HepG2 (cell line): Measurements from ENCODE around the gene NEK9. TPM values are rescaled to one million over a fixed set of nuclear protein-coding genes. Genes with fewer than 3 reads are reported as not detected.
A peak's percentile ranks its signal among the peaks of the same experiment; 100 is the strongest.

Experiments
- ATAC-seq: fragments of 200-7000 bp; cut with Tn5 transposase; 3 replicates; pipeline ENCODE4 v1.9.1; 2020; ENCODE audit warnings: mild to moderate bottlenecking, moderate library complexity
- BruUV-seq: library from RNA; stranded (reverse); fragments of 400-500 nt; replicated peaks from 2 replicates; lab custom pipeline; 2021; lab: Mats Ljungman, UMichigan
- CTCF ChIA-PET: fragments of 300-600 bp; formaldehyde crosslinking; extraction: SDS; loops from one replicate; lab custom pipeline; 2021; ENCODE audit warnings: low total read pairs, inconsistent platforms, low intra/inter-chr PET ratio; lab: Yijun Ruan, JAX
- POLR2A ChIA-PET: fragments of 350-600 bp; sonication (Branson Sonifier 250); formaldehyde crosslinking; loops from one replicate; lab custom pipeline; 2020; ENCODE audit warnings: antibody characterized with exemption, inconsistent platforms; lab: Yijun Ruan, JAX
- DNase-seq: peaks from one replicate; pipeline ENCODE4 v3.0.0-alpha.2; 2015; ENCODE audit warnings: low spot score
- FAIRE-seq: peaks from 3 replicates; lab custom pipeline; 2011; peaks lifted over from hg19 to GRCh38; lab: Jason Lieb, UNC
- H2AFZ ChIP-seq: one replicate; pipeline ENCODE4 v1.6.1; 2011; ENCODE audit warnings: low read length, inconsistent platforms
- H3K27ac ChIP-seq: fragments of 300-600 bp; 3 replicates; pipeline ENCODE4 v1.8.0; 2011; ENCODE audit warnings: mixed run types, mild to moderate bottlenecking, mixed read lengths, low read length, inconsistent platforms; ENCODE audit not compliant: insufficient read depth; ENCODE audit errors: extremely low read length
- H3K27me3 ChIP-seq, 2 experiments: fragments of 200-600 bp in 1 of 2; 2 replicates in 1 of 2; 3 replicates in 1 of 2; pipeline versions ENCODE4 v1.6.0 to v1.8.0; 2011; ENCODE audit warnings: low read length in 2 of 2, mild to moderate bottlenecking in 2 of 2, moderate library complexity in 2 of 2, inconsistent platforms in 1 of 2; ENCODE audit not compliant: insufficient read depth in 2 of 2, control insufficient read depth in 1 of 2
- H3K36me3 ChIP-seq, 2 experiments: fragments of 200-600 bp in 1 of 2; replicated peaks in 1 of 2; 2 replicates in 1 of 2; 3 replicates in 1 of 2; pipeline versions ENCODE4 v1.5.1 to v1.8.0; 2011; ENCODE audit warnings: low read length in 2 of 2, inconsistent platforms in 1 of 2; ENCODE audit not compliant: insufficient read depth in 2 of 2, control insufficient read depth in 1 of 2
- H3K4me1 ChIP-seq: 2 replicates; pipeline ENCODE4 v1.5.1; 2012; ENCODE audit warnings: low read length, inconsistent platforms; ENCODE audit not compliant: insufficient read depth
- H3K4me2 ChIP-seq: 2 replicates; pipeline ENCODE4 v1.6.0; 2011; ENCODE audit warnings: low read depth, low read length, inconsistent platforms
- H3K4me3 ChIP-seq, 3 experiments: fragments of 200-600 bp in 1 of 3; sonication (generic), shearing (Covaris generic) in 1 of 3; replicated peaks in 1 of 3; 2 replicates each; pipeline ENCODE4 v1.5.1; 2011 to 2016; ENCODE audit warnings: low read length in 3 of 3, inconsistent platforms in 2 of 3, low read depth in 2 of 3, mild to moderate bottlenecking in 2 of 3, control low read depth in 1 of 3, mixed read lengths in 1 of 3; ENCODE audit not compliant: insufficient read depth in 1 of 3
- H3K79me2 ChIP-seq: one replicate; pipeline ENCODE4 v1.6.1; 2011; ENCODE audit warnings: low read length, inconsistent platforms; ENCODE audit not compliant: insufficient read depth
- H3K9ac ChIP-seq: 2 replicates; pipeline ENCODE4 v1.6.0; 2011; ENCODE audit warnings: mild to moderate bottlenecking, low read depth, low read length, inconsistent platforms; ENCODE audit not compliant: insufficient read depth
- H3K9me3 ChIP-seq: 2 replicates; pipeline ENCODE4 v1.5.1; 2012; ENCODE audit warnings: mild to moderate bottlenecking, low read length
- H4K20me1 ChIP-seq: 2 replicates; pipeline ENCODE4 v1.6.0; 2011; ENCODE audit warnings: inconsistent platforms, mild to moderate bottlenecking, low read length, moderate library complexity; ENCODE audit not compliant: insufficient read depth
- CEBPB ChIP-seq: IDR thresholded peaks from 2 replicates; pipeline ENCODE4 v1.6.1; 2011; ENCODE audit warnings: low read depth, low read length, improper control_type of control experiment, borderline replicate concordance
- CEBPG ChIP-seq: IDR thresholded peaks from 2 replicates; pipeline ENCODE4 v1.6.1; 2016
- CTCF ChIP-seq: sonication (generic); formaldehyde crosslinking; IDR thresholded peaks from 2 replicates; pipeline ENCODE4 v1.5.0; 2020; ENCODE audit warnings: mild to moderate bottlenecking, missing genetic modification reagents, moderate library complexity
- FOXC1 ChIP-seq: sonication (generic); formaldehyde crosslinking; IDR thresholded peaks from 2 replicates; pipeline ENCODE4 v1.8.0; 2022; ENCODE audit warnings: mild to moderate bottlenecking, missing genetic modification reagents, borderline replicate concordance
- GATAD2A ChIP-seq: IDR thresholded peaks from 2 replicates; pipeline ENCODE4 v1.6.1; 2016
- MLLT10 ChIP-seq: sonication (generic); formaldehyde crosslinking; IDR thresholded peaks from 2 replicates; pipeline ENCODE4 v1.4.0; 2020; ENCODE audit warnings: missing genetic modification reagents
- MTA1 ChIP-seq: sonication (generic); formaldehyde crosslinking; IDR thresholded peaks from 2 replicates; pipeline ENCODE4 v1.4.0; 2020; ENCODE audit warnings: missing genetic modification reagents, mild to moderate bottlenecking, borderline replicate concordance
- PRPF4 ChIP-seq: fragments of 200-400 bp; formaldehyde crosslinking; IDR thresholded peaks from 2 replicates; pipeline ENCODE4 v1.6.1; 2016; ENCODE audit warnings: low read length, low read depth; ENCODE audit not compliant: poor library complexity, severe bottlenecking
- RNF2 ChIP-seq: fragments of 450-650 bp; conservative IDR thresholded peaks from 2 replicates; pipeline ENCODE4 v1.6.1; 2016; ENCODE audit warnings: low read depth
- SNRNP70 ChIP-seq: fragments of 200-400 bp; formaldehyde crosslinking; IDR thresholded peaks from 2 replicates; pipeline ENCODE4 v1.6.1; 2017; ENCODE audit warnings: mild to moderate bottlenecking, low read depth, low read length, moderate library complexity
- STAG1 ChIP-seq: sonication (generic); formaldehyde crosslinking; IDR thresholded peaks from 2 replicates; pipeline ENCODE4 v1.4.0; 2020; ENCODE audit warnings: missing genetic modification reagents
- YEATS2 ChIP-seq: sonication (generic); formaldehyde crosslinking; IDR thresholded peaks from 2 replicates; pipeline ENCODE4 v1.4.0; 2020; ENCODE audit warnings: missing genetic modification reagents, borderline replicate concordance
- ZNF775 ChIP-seq: sonication (generic); formaldehyde crosslinking; IDR thresholded peaks from 2 replicates; pipeline ENCODE4 v1.4.0; 2020; ENCODE audit warnings: missing genetic modification reagents, mild to moderate bottlenecking, moderate library complexity, borderline replicate concordance
- WGBS: methylation state at CpG from one replicate; pipeline ENCODE4 v1.1.6; 2017; ENCODE audit warnings: low lambda C conversion rate; 5-methylcytosine and 5-hydroxymethylcytosine counted together
- in situ Hi-C: cut with HindIII; loops from 2 replicates; pipeline ENCODE4 v1.10.0; 2017; ENCODE audit warnings: low pct_unique_long_range_greater_than_20kb; ENCODE audit not compliant: extremely low pct_ligation_motif_present
- intact Hi-C: fragments of 100-400 bp; cut with micrococcal nuclease; formaldehyde crosslinking; loops from one replicate; pipeline ENCODE4 v1.10.0; 2022; ENCODE audit not compliant: unreplicated experiment
- polyA plus RNA-seq, 8 experiments: library from polyadenylated mRNA; depleted of rRNA in 3 of 8; stranded (reverse) in 7 of 8; unstranded in 1 of 8; fragments of >200 nt; fragmentation: Illumina TruSeq in 4 of 8; extraction: Trizol in 4 of 8; gene quantifications; 2 replicates each; pipeline versions ENCODE4 v1.2.1 to v1.2.3, GENCODE V29; 2011 to 2016; ENCODE audit warnings: low read depth in 4 of 8, missing spikeins in 1 of 8, mixed read lengths in 1 of 8; ENCODE audit not compliant: insufficient read depth in 1 of 8
- total RNA-seq, 5 experiments: library from RNA; depleted of rRNA; stranded (reverse); fragments of >200 nt; fragmentation: Illumina TruSeq; extraction: Trizol; gene quantifications; 2 replicates each; pipeline ENCODE4 v1.2.3, GENCODE V29; 2016; ENCODE audit warnings: low read depth in 1 of 5
- TF ChIP-seq, protein P1 (sequence below): sonication (generic); formaldehyde crosslinking; IDR thresholded peaks from 2 replicates; pipeline ENCODE4 v1.4.0; 2020; ENCODE audit warnings: missing genetic modification reagents

Gene NEK9
- total and polyA plus RNA-seq, 2 of the 13 experiments (the other 11 are each of a cell fraction or from before 2014, with no cell fraction given), result 16.5 to 27.3 TPM

- Histone ChIP-seq H3K36me3 (peaks cover 2 to 9% of the 10 kb centered on the region in 2 experiments; a peak in 2 of 5 replicates), H3K4me2 (no peak overlapping the region), H3K9me3 (no peaks in the 10 kb centered on the region), H4K20me1 (peaks cover 24% of the 10 kb centered on the region), H3K4me1 (peaks cover 34% of the 10 kb centered on the region), H3K9ac (no peak overlapping the region)
- CTCF ChIA-PET, result no interaction called here
- no peak for DNase-seq
- TF ChIP-seq STAG1 (CRISPR knock-in tag) (peak; percentile 14; the same call in 1 of the 2 replicates), SNRNP70 (no peak), CTCF (0 out of 2 replicates have a peak, but pooled peaks have one; percentile 15), ZNF775 (CRISPR knock-in tag) (no peak)
- TF ChIP-seq, all 625 proteins: peak for 2
- H2AFZ ChIP-seq, result no peak overlapping the region
- in situ Hi-C loops (no loop called here), intact Hi-C loops (no loop called here)
- H3K27me3 ChIP-seq, result no peaks in the 10 kb centered on the region
- over 99% methylated on average over 3 of the region's 3 CpGs for WGBS
- FAIRE-seq (peak; percentile 55), ATAC-seq (no peak; the same call in 2 of the 3 replicates)
- no peak overlapping the region for H3K27ac ChIP-seq
- H3K4me3 ChIP-seq, result no peak overlapping the region
- BruUV-seq, result no TSS peak
- H3K79me2 ChIP-seq, result peaks cover 86% of the 10 kb centered on the region
- POLR2A ChIA-PET, result no interaction called here
Observed at GRCh38 chr14:75162631-75163030, 35.8 kb upstream of the NEK9 start.

DNA sequence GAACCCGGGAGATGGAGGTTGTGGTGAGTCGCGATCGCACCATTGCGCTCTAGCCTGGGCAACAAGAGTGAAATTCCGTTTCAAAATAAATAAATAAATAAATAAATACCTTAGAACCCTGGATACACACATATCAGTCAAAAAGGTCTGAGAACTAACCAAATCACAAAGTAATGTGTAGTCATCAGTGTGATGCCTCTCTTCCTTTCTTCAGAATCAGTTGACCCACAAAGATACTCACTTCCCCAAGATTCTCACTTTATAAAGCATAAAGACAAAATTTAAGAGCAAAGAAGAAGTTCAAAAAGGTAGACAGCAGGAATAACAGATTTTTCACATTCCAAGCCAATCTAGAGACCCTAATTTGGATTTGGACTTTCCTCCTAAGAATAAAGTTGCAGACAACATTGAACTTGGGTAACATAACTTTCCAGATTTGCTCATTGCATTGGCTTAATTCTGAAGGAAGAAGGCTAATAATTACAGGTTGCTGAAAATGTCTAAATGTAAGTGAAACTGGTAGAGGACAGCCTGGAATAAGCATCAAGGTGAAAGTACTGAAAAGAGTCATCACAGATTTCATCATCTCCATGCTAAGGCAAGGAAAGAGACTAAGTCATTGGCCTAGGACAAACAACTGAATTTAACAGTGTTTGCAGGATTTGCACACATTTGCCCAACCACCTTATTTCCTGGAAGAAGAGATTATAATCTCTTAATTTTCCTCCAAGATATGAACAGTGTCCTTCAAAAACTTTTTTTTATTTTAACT, 32.2 kb upstream of the NEK9 start:
- peaks cover 77% of the 10 kb centered on the region for H3K79me2 ChIP-seq
- POLR2A ChIA-PET, result no interaction called here
- H3K4me2 ChIP-seq, result no peak overlapping the region
- intact Hi-C loops (no loop called here), in situ Hi-C loops (no loop called here)
- WGBS, result 93% methylated on average over 6 of the region's 6 CpGs
- H3K4me3 ChIP-seq, result no peak overlapping the region
- ATAC-seq, result no peak
- peaks cover 30% of the 10 kb centered on the region for H3K4me1 ChIP-seq
- H3K9ac ChIP-seq, result no peak overlapping the region
- peaks cover 0 to 4% of the 10 kb centered on the region in 2 experiments; a peak in 2 of 5 replicates for H3K36me3 ChIP-seq
- no peak for DNase-seq
- H3K27me3 ChIP-seq, result no peaks in the 10 kb centered on the region
- H3K27ac ChIP-seq, result no peak overlapping the region
- no peak for FAIRE-seq
- H4K20me1 ChIP-seq, result peaks cover 8% of the 10 kb centered on the region; the same call in 1 of the 2 replicates
- H2AFZ ChIP-seq, result no peak overlapping the region
- CTCF ChIA-PET, result no interaction called here
- BruUV-seq, result TSS peak; percentile 16
- H3K9me3 ChIP-seq, result no peaks in the 10 kb centered on the region
- no peak for TF ChIP-seq FOXC1 (CRISPR knock-in tag)
- TF ChIP-seq GATAD2A (CRISPR knock-in tag), result 0 out of 2 replicates have a peak, but pooled peaks have one; percentile 16
- peak; percentile 29; the same call in 1 of the 2 replicates for TF ChIP-seq CEBPB
- no peak for TF ChIP-seq MLLT10 (CRISPR knock-in tag)
- TF ChIP-seq MTA1 (CRISPR knock-in tag), result no peak
- TF ChIP-seq CEBPG (CRISPR knock-in tag), result peak; percentile 59
- TF ChIP-seq, protein P1, sequence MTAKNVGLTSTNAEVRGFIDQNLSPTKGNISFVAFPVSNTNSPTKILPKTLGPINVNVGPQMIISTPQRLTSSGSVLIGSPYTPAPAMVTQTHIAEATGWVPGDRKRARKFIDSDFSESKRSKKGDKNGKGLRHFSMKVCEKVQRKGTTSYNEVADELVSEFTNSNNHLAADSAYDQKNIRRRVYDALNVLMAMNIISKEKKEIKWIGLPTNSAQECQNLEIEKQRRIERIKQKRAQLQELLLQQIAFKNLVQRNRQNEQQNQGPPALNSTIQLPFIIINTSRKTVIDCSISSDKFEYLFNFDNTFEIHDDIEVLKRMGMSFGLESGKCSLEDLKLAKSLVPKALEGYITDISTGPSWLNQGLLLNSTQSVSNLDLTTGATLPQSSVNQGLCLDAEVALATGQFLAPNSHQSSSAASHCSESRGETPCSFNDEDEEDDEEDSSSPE, result no peak
- TF ChIP-seq RNF2, result no peak
- TF ChIP-seq PRPF4, result no peak
- no peak for TF ChIP-seq YEATS2 (CRISPR knock-in tag)
